IMR-90 (cell line): ENCODE data around the gene KCNK5. TPM values are rescaled to one million over a fixed set of nuclear protein-coding genes. Genes with fewer than 3 reads are reported as not detected.

Source experiments
- ATAC-seq: fragments of 200-7000 bp; cut with Tn5 transposase; 2 replicates; pipeline ENCODE4 v1.9.1; 2020; ENCODE audit warnings: low read depth, mild to moderate bottlenecking, moderate library complexity
- BruUV-seq: library from RNA; stranded (reverse); fragments of 400-500 nt; replicated peaks from 2 replicates; lab custom pipeline; 2021; lab: Mats Ljungman, UMichigan
- CTCF ChIA-PET: fragments of 300-600 bp; formaldehyde crosslinking; extraction: SDS; loops from one replicate; lab custom pipeline; 2021; ENCODE audit warnings: antibody characterized with exemption; lab: Yijun Ruan, JAX
- POLR2A ChIA-PET: fragments of 300-600 bp; sonication (Branson Sonifier 250); formaldehyde crosslinking; loops from one replicate; lab custom pipeline; 2022; ENCODE audit warnings: antibody characterized with exemption; ENCODE audit not compliant: unreplicated experiment; lab: Charles Lee
- DNase-seq: peaks from one replicate; pipeline ENCODE4 v3.0.0; 2013
- H2AFZ ChIP-seq: replicated peaks from 2 replicates; pipeline ENCODE3; 2013; ENCODE audit warnings: low read length, mild to moderate bottlenecking; ENCODE audit not compliant: poor library complexity
- H2AK5ac ChIP-seq: 2 replicates; pipeline ENCODE4 v1.6.1; 2013; ENCODE audit warnings: low read depth, low read length, inconsistent platforms
- H2AK9ac ChIP-seq: replicated peaks from 2 replicates; pipeline ENCODE3; 2013; ENCODE audit warnings: mild to moderate bottlenecking, low read depth, low read length, moderate library complexity; ENCODE audit not compliant: poor library complexity
- H2BK120ac ChIP-seq: 2 replicates; pipeline ENCODE4 v1.6.1; 2013; ENCODE audit warnings: low read depth, low read length, inconsistent platforms
- H2BK15ac ChIP-seq: 3 replicates; pipeline ENCODE4 v1.6.1; 2013; ENCODE audit warnings: low read depth, low read length, inconsistent platforms
- H2BK20ac ChIP-seq: 2 replicates; pipeline ENCODE4 v1.6.1; 2013; ENCODE audit warnings: low read depth, mild to moderate bottlenecking, inconsistent platforms, low read length, moderate library complexity
- H2BK5ac ChIP-seq: 2 replicates; pipeline ENCODE4 v1.6.1; 2013; ENCODE audit warnings: mild to moderate bottlenecking, low read depth, low read length, inconsistent platforms; ENCODE audit not compliant: poor library complexity, severe bottlenecking
- H3K14ac ChIP-seq: replicated peaks from 2 replicates; pipeline ENCODE4 v1.6.1; 2013; ENCODE audit warnings: low read depth, low read length, inconsistent platforms
- H3K18ac ChIP-seq: 2 replicates; pipeline ENCODE4 v1.6.1; 2013; ENCODE audit warnings: low read depth, low read length, control low read depth
- H3K23ac ChIP-seq: 2 replicates; pipeline ENCODE4 v1.6.1; 2013; ENCODE audit warnings: low read depth, low read length, inconsistent platforms
- H3K27ac ChIP-seq: 2 replicates; pipeline ENCODE4 v1.5.1; 2013; ENCODE audit warnings: mild to moderate bottlenecking, control low read depth, low read length; ENCODE audit not compliant: insufficient read depth
- H3K27me3 ChIP-seq: 2 replicates; pipeline ENCODE4 v1.6.1; 2013; ENCODE audit warnings: low read length; ENCODE audit not compliant: control insufficient read depth, insufficient read depth
- H3K36me3 ChIP-seq: 2 replicates; pipeline ENCODE4 v1.6.1; 2013; ENCODE audit warnings: low read length, mixed read lengths; ENCODE audit not compliant: control insufficient read depth, insufficient read depth
- H3K4ac ChIP-seq: 2 replicates; pipeline ENCODE4 v1.6.1; 2013; ENCODE audit warnings: low read depth, low read length, inconsistent platforms
- H3K4me1 ChIP-seq: 2 replicates; pipeline ENCODE4 v1.6.1; 2013; ENCODE audit warnings: low read length, mixed read lengths; ENCODE audit not compliant: control insufficient read depth, insufficient read depth
- H3K4me2 ChIP-seq: 2 replicates; pipeline ENCODE4 v1.6.1; 2013; ENCODE audit warnings: low read depth, mild to moderate bottlenecking, control low read depth, low read length, moderate library complexity
- H3K4me3 ChIP-seq: 2 replicates; pipeline ENCODE4 v1.5.1; 2013; ENCODE audit warnings: low read depth, mild to moderate bottlenecking, control low read depth, low read length, moderate library complexity; ENCODE audit not compliant: insufficient read depth
- H3K56ac ChIP-seq: 2 replicates; pipeline ENCODE4 v1.6.1; 2013; ENCODE audit warnings: low read length, inconsistent platforms; ENCODE audit not compliant: insufficient read depth; ENCODE audit errors: extremely low read depth
- H3K79me1 ChIP-seq, 2 experiments: 2 replicates each; pipeline ENCODE4 v1.6.1; 2013; ENCODE audit warnings: low read length in 2 of 2, inconsistent platforms in 1 of 2, low read depth in 1 of 2
- H3K9ac ChIP-seq: 2 replicates; pipeline ENCODE4 v1.6.1; 2013; ENCODE audit warnings: low read depth, low read length, control low read depth
- H3K9me1 ChIP-seq: 2 replicates; pipeline ENCODE4 v1.6.1; 2013; ENCODE audit warnings: low read length, inconsistent platforms; ENCODE audit not compliant: insufficient read depth
- H3K9me3 ChIP-seq: 2 replicates; pipeline ENCODE4 v1.6.1; 2013; ENCODE audit warnings: low read length; ENCODE audit not compliant: control insufficient read depth, insufficient read depth
- H4K20me1 ChIP-seq: 2 replicates; pipeline ENCODE4 v1.6.1; 2013; ENCODE audit warnings: low read length, inconsistent platforms; ENCODE audit not compliant: insufficient read depth
- H4K5ac ChIP-seq: 2 replicates; pipeline ENCODE4 v1.6.1; 2013; ENCODE audit warnings: mild to moderate bottlenecking, low read depth, low read length, control low read depth
- H4K8ac ChIP-seq, 2 experiments: 2 replicates each; pipeline ENCODE4 v1.6.1; 2013; ENCODE audit warnings: low read depth in 2 of 2, low read length in 2 of 2, control low read depth in 1 of 2, inconsistent platforms in 1 of 2
- H4K91ac ChIP-seq: 2 replicates; pipeline ENCODE4 v1.6.1; 2013; ENCODE audit warnings: low read depth, low read length, inconsistent platforms; ENCODE audit not compliant: insufficient read depth
- BHLHE40 ChIP-seq: fragments of 150-350 bp; IDR thresholded peaks from 2 replicates; pipeline ENCODE4 v1.6.1; 2016; ENCODE audit warnings: mild to moderate bottlenecking, low read depth, low read length
- CEBPB ChIP-seq: IDR thresholded peaks from 2 replicates; pipeline ENCODE4 v1.6.1; 2012; ENCODE audit warnings: low read depth, low read length, improper control_type of control experiment
- CHD1 ChIP-seq: IDR thresholded peaks from 2 replicates; pipeline ENCODE4 v1.6.1; 2012; ENCODE audit warnings: low read depth, low read length, improper control_type of control experiment
- CTCF ChIP-seq: conservative IDR thresholded peaks from 2 replicates; pipeline ENCODE4 v1.5.1; 2012; ENCODE audit warnings: mild to moderate bottlenecking, low read depth, low read length, improper control_type of control experiment
- ELK1 ChIP-seq: fragments of 150-350 bp; IDR thresholded peaks from 2 replicates; pipeline ENCODE4 v1.6.1; 2016; ENCODE audit warnings: low read depth, mild to moderate bottlenecking, low read length, moderate library complexity, borderline replicate concordance
- FOS ChIP-seq: fragments of 150-350 bp; IDR thresholded peaks from 2 replicates; pipeline ENCODE4 v1.6.1; 2016; ENCODE audit warnings: low read depth, low read length
- MAFK ChIP-seq: IDR thresholded peaks from 2 replicates; pipeline ENCODE4 v1.6.1; 2012; ENCODE audit warnings: low read depth, low read length, improper control_type of control experiment
- MAZ ChIP-seq: IDR thresholded peaks from 2 replicates; pipeline ENCODE4 v1.6.1; 2012; ENCODE audit warnings: low read depth, mild to moderate bottlenecking, low read length, improper control_type of control experiment, moderate library complexity, borderline replicate concordance
- MXI1 ChIP-seq: IDR thresholded peaks from 2 replicates; pipeline ENCODE4 v1.6.1; 2012; ENCODE audit warnings: low read depth, mild to moderate bottlenecking, low read length, moderate library complexity, borderline replicate concordance
- RAD21 ChIP-seq: IDR thresholded peaks from 2 replicates; pipeline ENCODE4 v1.6.1; 2012; ENCODE audit warnings: low read length, improper control_type of control experiment
- RCOR1 ChIP-seq: IDR thresholded peaks from 2 replicates; pipeline ENCODE4 v1.6.1; 2012; ENCODE audit warnings: mild to moderate bottlenecking, low read length, improper control_type of control experiment; ENCODE audit not compliant: insufficient replicate concordance
- RFX5 ChIP-seq: IDR thresholded peaks from 2 replicates; pipeline ENCODE4 v1.8.0; 2012; ENCODE audit warnings: low read depth, mild to moderate bottlenecking, low read length, moderate library complexity
- SMC3 ChIP-seq: fragments of 150-350 bp; IDR thresholded peaks from 2 replicates; pipeline ENCODE4 v1.6.1; 2016; ENCODE audit warnings: low read depth, mild to moderate bottlenecking, antibody characterized with exemption, low read length, moderate library complexity
- USF2 ChIP-seq: fragments of 150-350 bp; IDR thresholded peaks from 2 replicates; pipeline ENCODE4 v1.6.1; 2017; ENCODE audit warnings: mild to moderate bottlenecking, antibody characterized with exemption, low read length, low read depth
- WGBS, 2 experiments: methylation state at CpG; one replicate each; pipeline versions ENCODE4 v1.1.5 to v1.1.7; 2013; ENCODE audit warnings: missing lambda C conversion rate in 2 of 2; ENCODE audit not compliant: insufficient read length in 1 of 2; ENCODE audit errors: extremely low coverage in 2 of 2; 5-methylcytosine and 5-hydroxymethylcytosine counted together
- dilution Hi-C: fragments of 300-500 bp; cut with HindIII; formaldehyde crosslinking; loops from one replicate; pipeline ENCODE4 v1.14.3; 2018; ENCODE audit warnings: low sequenced_read_pairs; ENCODE audit not compliant: unreplicated experiment
- in situ Hi-C: fragments of 300-500 bp; cut with MboI; formaldehyde crosslinking; loops from 3 replicates; pipeline ENCODE4 v1.14.3; 2019; ENCODE audit warnings: low sequenced_read_pairs, inconsistent platforms, mixed read lengths
- intact Hi-C: fragments of 100-400 bp; cut with micrococcal nuclease; formaldehyde crosslinking; loops from 2 replicates; pipeline ENCODE4 v1.10.0; 2022
- polyA plus RNA-seq, 3 experiments: library from polyadenylated mRNA; depleted of rRNA; stranded (reverse); fragments of >200 nt; gene quantifications; 2 replicates each; pipeline ENCODE4 v1.2.3, GENCODE V29; 2012; ENCODE audit warnings: low replicate concordance in 1 of 3
- total RNA-seq: library from RNA; depleted of rRNA; stranded (reverse); fragments of >200 nt; gene quantifications from 2 replicates; pipeline ENCODE4 v1.2.3, GENCODE V29; 2012

Gene KCNK5
- total and polyA plus RNA-seq, 2 of the 4 experiments (the other 2 are of a cell fraction) = not detected

GRCh38 chr6:39269961-39270360, 40.7 kb upstream of the KCNK5 start:
- H2AFZ ChIP-seq = no peak overlapping the region
- H4K5ac ChIP-seq = no peak overlapping the region
- no peak for ATAC-seq
- in situ Hi-C loops = no loop called here
- H4K8ac ChIP-seq = no peak overlapping the region
- no peaks in the 10 kb centered on the region for H3K4me1 ChIP-seq
- H3K18ac ChIP-seq = no peak overlapping the region
- no peak overlapping the region for H3K4ac ChIP-seq
- BruUV-seq = no TSS peak
- H2AK9ac ChIP-seq = no peak overlapping the region
- intact Hi-C loops = no loop called here
- no peak overlapping the region for H2BK20ac ChIP-seq
- H3K79me1 ChIP-seq = no peaks in the 10 kb centered on the region
- no peak overlapping the region for H2BK5ac ChIP-seq
- no peak overlapping the region for H3K9ac ChIP-seq
- no peak overlapping the region for H2BK120ac ChIP-seq
- no peak overlapping the region for H3K4me2 ChIP-seq
- no peaks in the 10 kb centered on the region for H3K27me3 ChIP-seq
- H3K36me3 ChIP-seq = no peaks in the 10 kb centered on the region
- H4K20me1 ChIP-seq = no peaks in the 10 kb centered on the region
- WGBS, 2 experiments = no CpG with 5 or more reads among the region's 1 CpG
- H3K14ac ChIP-seq = no peak overlapping the region
- H3K27ac ChIP-seq = no peak overlapping the region
- no peak overlapping the region for H3K4me3 ChIP-seq
- H3K9me1 ChIP-seq = no peaks in the 10 kb centered on the region
- no peak for DNase-seq
- no peak overlapping the region for H2BK15ac ChIP-seq
- H4K91ac ChIP-seq = no peak overlapping the region
- no peak overlapping the region for H3K56ac ChIP-seq
- no peak for TF ChIP-seq MAZ
- no peak for TF ChIP-seq RAD21
- no peak for TF ChIP-seq MAFK
- TF ChIP-seq USF2 = no peak
- no peak for TF ChIP-seq CTCF
- TF ChIP-seq RFX5 = no peak
- TF ChIP-seq RCOR1 = no peak
- no peak for TF ChIP-seq BHLHE40
- TF ChIP-seq ELK1 = no peak
- TF ChIP-seq CHD1 = no peak
- no peak for TF ChIP-seq FOS
- TF ChIP-seq MXI1 = no peak
- TF ChIP-seq SMC3 = no peak
- TF ChIP-seq CEBPB = no peak
- dilution Hi-C loops = no loop called here
- ChIA-PET CTCF (no interaction called here), POLR2A (no interaction called here)
- H3K23ac ChIP-seq = no peak overlapping the region
- H3K9me3 ChIP-seq = no peaks in the 10 kb centered on the region
- H2AK5ac ChIP-seq = no peak overlapping the region
